Panc1 (cell line): ENCODE results near the gene RBMS3. TPM values are rescaled to one million over a fixed set of nuclear protein-coding genes. Genes with fewer than 3 reads are reported as not detected.

Experiments
- ATAC-seq: fragments of 200-7000 bp; cut with Tn5 transposase; 2 replicates; pipeline ENCODE4 v1.9.1; 2020; ENCODE audit warnings: mild to moderate bottlenecking, moderate library complexity
- BruUV-seq: library from RNA; stranded (reverse); fragments of 400-500 nt; replicated peaks from 2 replicates; lab custom pipeline; 2021; lab: Mats Ljungman, UMichigan
- CTCF ChIA-PET: fragments of 300-600 bp; sonication (Branson Sonifier 250); formaldehyde crosslinking; loops from one replicate; lab custom pipeline; 2022; ENCODE audit warnings: antibody characterized with exemption; lab: Charles Lee
- POLR2A ChIA-PET: fragments of 300-600 bp; sonication (Branson Sonifier 250); formaldehyde crosslinking; loops from one replicate; lab custom pipeline; 2022; ENCODE audit warnings: antibody characterized with exemption; lab: Charles Lee
- DNase-seq: peaks from one replicate; pipeline ENCODE4 v3.0.0-alpha.2; 2010; ENCODE audit warnings: low read depth, low spot score
- H3K27ac ChIP-seq: 2 replicates; pipeline ENCODE4 v1.5.1; 2011; ENCODE audit warnings: mild to moderate bottlenecking, low read length, inconsistent platforms
- H3K27me3 ChIP-seq: fragments of 200-500 bp; sonication (Bioruptor generic); 2 replicates; pipeline ENCODE4 v1.6.0; 2014; ENCODE audit warnings: low read length, inconsistent platforms; ENCODE audit not compliant: control insufficient read depth, insufficient read depth
- H3K36me3 ChIP-seq: fragments of 200-500 bp; sonication (Bioruptor generic); 2 replicates; pipeline ENCODE4 v1.5.1; 2014; ENCODE audit warnings: inconsistent platforms, mild to moderate bottlenecking, low read length, moderate library complexity; ENCODE audit not compliant: control insufficient read depth, insufficient read depth
- H3K4me1 ChIP-seq: 2 replicates; pipeline ENCODE4 v1.5.1; 2011; ENCODE audit warnings: inconsistent platforms, mild to moderate bottlenecking, low read length, moderate library complexity; ENCODE audit not compliant: control insufficient read depth, insufficient read depth
- H3K4me3 ChIP-seq, 2 experiments: 2 replicates each; pipeline ENCODE4 v1.5.1; 2011 to 2012; ENCODE audit warnings: low read depth in 2 of 2, low read length in 2 of 2, mild to moderate bottlenecking in 2 of 2, inconsistent platforms in 1 of 2, moderate library complexity in 1 of 2
- H3K9me3 ChIP-seq: fragments of 200-500 bp; sonication (Bioruptor generic); 2 replicates; pipeline ENCODE4 v1.5.1; 2014; ENCODE audit warnings: low read depth, mild to moderate bottlenecking, inconsistent platforms, low read length, moderate library complexity; ENCODE audit not compliant: control insufficient read depth, insufficient read depth
- CTCF ChIP-seq: fragments of 450-650 bp; IDR thresholded peaks from 2 replicates; pipeline ENCODE4 v1.5.1; 2017; ENCODE audit warnings: mild to moderate bottlenecking
- POLR2AphosphoS5 ChIP-seq: IDR thresholded peaks from 2 replicates; pipeline ENCODE4 v1.6.1; 2012; ENCODE audit warnings: mild to moderate bottlenecking, low read depth, low read length, moderate library complexity
- SIN3A ChIP-seq: IDR thresholded peaks from 2 replicates; pipeline ENCODE4 v1.6.1; 2012; ENCODE audit warnings: low read depth, mild to moderate bottlenecking, low read length, moderate library complexity, borderline replicate concordance; ENCODE audit not compliant: insufficient read depth
- TCF7L2 ChIP-seq: IDR thresholded peaks from 2 replicates; pipeline ENCODE4 v1.6.1; 2011; ENCODE audit warnings: mild to moderate bottlenecking, low read depth, low read length, inconsistent platforms
- in situ Hi-C: cut with HindIII; loops from 2 replicates; pipeline ENCODE4 v1.10.0; 2016; ENCODE audit warnings: low sequenced_read_pairs, low pct_unique_long_range_greater_than_20kb
- intact Hi-C: fragments of 100-400 bp; cut with micrococcal nuclease; formaldehyde crosslinking; loops from one replicate; pipeline ENCODE4 v1.10.0; 2022; ENCODE audit not compliant: unreplicated experiment
- total RNA-seq: library from RNA; stranded (reverse); gene quantifications from one replicate; pipeline ENCODE4 v1.2.1, GENCODE V29; 2021; ENCODE audit not compliant: unreplicated experiment
- TF ChIP-seq, protein P1 (sequence below), 2 experiments: IDR thresholded peaks; 2 replicates each; pipeline ENCODE4 v1.6.1; 2011 to 2012; ENCODE audit warnings: low read depth in 2 of 2, control low read depth in 1 of 2, low read length in 1 of 2, mild to moderate bottlenecking in 1 of 2, moderate library complexity in 1 of 2; ENCODE audit not compliant: insufficient read depth in 1 of 2

The RBMS3 gene
- total RNA-seq, 1 experiment from 2014 or later: 1.1 TPM

- DNase-seq: no peak
- no TSS peak for BruUV-seq
- Histone ChIP-seq H3K36me3 (no peaks in the 10 kb centered on the region), H3K4me1 (no peaks in the 10 kb centered on the region), H3K27ac (no peak overlapping the region), H3K9me3 (no peaks in the 10 kb centered on the region), H3K4me3 (no peak overlapping the region), H3K27me3 (no peaks in the 10 kb centered on the region)
- ATAC-seq: no peak
- CTCF ChIA-PET: no interaction called here
- intact Hi-C loops: no loop called here
- in situ Hi-C loops: no loop called here
- POLR2A ChIA-PET: no interaction called here
- no peak for TF ChIP-seq SIN3A
- TF ChIP-seq TCF7L2: no peak
- TF ChIP-seq, protein P1, sequence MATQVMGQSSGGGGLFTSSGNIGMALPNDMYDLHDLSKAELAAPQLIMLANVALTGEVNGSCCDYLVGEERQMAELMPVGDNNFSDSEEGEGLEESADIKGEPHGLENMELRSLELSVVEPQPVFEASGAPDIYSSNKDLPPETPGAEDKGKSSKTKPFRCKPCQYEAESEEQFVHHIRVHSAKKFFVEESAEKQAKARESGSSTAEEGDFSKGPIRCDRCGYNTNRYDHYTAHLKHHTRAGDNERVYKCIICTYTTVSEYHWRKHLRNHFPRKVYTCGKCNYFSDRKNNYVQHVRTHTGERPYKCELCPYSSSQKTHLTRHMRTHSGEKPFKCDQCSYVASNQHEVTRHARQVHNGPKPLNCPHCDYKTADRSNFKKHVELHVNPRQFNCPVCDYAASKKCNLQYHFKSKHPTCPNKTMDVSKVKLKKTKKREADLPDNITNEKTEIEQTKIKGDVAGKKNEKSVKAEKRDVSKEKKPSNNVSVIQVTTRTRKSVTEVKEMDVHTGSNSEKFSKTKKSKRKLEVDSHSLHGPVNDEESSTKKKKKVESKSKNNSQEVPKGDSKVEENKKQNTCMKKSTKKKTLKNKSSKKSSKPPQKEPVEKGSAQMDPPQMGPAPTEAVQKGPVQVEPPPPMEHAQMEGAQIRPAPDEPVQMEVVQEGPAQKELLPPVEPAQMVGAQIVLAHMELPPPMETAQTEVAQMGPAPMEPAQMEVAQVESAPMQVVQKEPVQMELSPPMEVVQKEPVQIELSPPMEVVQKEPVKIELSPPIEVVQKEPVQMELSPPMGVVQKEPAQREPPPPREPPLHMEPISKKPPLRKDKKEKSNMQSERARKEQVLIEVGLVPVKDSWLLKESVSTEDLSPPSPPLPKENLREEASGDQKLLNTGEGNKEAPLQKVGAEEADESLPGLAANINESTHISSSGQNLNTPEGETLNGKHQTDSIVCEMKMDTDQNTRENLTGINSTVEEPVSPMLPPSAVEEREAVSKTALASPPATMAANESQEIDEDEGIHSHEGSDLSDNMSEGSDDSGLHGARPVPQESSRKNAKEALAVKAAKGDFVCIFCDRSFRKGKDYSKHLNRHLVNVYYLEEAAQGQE (IDR thresholded peaks at IDR 0.05; ENCODE audit: insufficient read depth in 1 of 2, low read depth in 2 of 2, low read length in 1 of 2): no peak
Observed at GRCh38 chr3:29239376-29239775, 41.5 kb upstream of the RBMS3 start.

DNA sequence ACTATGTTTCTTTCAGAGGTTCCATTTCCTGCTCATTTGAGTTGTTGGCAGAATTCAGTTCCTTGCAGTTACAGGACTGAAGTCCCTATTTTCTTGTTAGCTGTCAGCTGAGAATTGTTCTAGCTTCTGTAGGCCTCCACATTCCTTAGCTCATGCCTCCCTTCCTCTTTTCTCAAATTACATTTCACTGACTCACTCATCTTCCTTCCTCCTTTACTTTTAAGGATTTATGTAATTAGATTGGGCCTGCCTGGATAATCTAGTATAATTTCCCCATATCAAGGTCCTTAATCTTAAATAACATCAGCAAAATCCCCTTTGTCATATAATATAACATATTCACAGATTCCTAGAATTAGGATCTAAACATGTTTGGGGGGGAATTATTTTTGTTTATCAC, 40.6 kb upstream of the RBMS3 start:
- no peaks in the 10 kb centered on the region for H3K9me3 ChIP-seq
- no peaks in the 10 kb centered on the region for H3K4me1 ChIP-seq
- H3K27ac ChIP-seq: no peak overlapping the region
- H3K4me3 ChIP-seq: no peak overlapping the region
- intact Hi-C loops: no loop called here
- H3K27me3 ChIP-seq: no peaks in the 10 kb centered on the region
- ChIA-PET POLR2A (no interaction called here), CTCF (no interaction called here)
- no peaks in the 10 kb centered on the region for H3K36me3 ChIP-seq
- in situ Hi-C loops: no loop called here
- DNase-seq (no peak), ATAC-seq (no peak)
- no peak for TF ChIP-seq SIN3A
- no peak for TF ChIP-seq TCF7L2
- no peak for TF ChIP-seq POLR2AphosphoS5
- TF ChIP-seq CTCF: no peak
- TF ChIP-seq, protein P1 (IDR thresholded peaks at IDR 0.05; ENCODE audit: insufficient read depth in 1 of 2, low read depth in 2 of 2, low read length in 1 of 2): no peak
- BruUV-seq: no TSS peak
